Measurements from ENCODE around the gene FOXP1. TPM values are rescaled to one million over a fixed set of nuclear protein-coding genes. Genes with fewer than 3 reads are reported as not detected.

FOXP1 gene
- total RNA-seq, 1 donor from 2014 or later, result 195 TPM

DNA sequence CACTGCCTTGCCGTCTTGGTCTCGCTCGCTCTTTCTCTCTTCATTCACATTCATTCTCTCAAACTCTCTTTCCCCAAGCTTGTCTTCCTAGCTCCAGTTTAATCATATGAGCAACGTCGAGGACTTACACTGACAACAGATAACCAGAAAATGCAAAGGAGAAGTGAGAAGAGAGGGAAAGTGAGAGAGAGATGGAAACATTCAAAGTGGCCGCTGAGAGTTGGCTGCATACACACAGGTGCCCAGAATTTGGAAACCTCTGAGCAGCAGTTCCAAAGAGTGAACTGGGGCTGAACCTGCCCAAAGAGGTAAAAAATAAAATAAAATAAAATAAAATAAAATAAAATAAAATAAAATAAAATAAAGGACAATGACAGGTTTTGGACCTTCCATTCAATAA, 583.0 kb downstream of the FOXP1 start:
- H3K9me3 Mint-ChIP-seq (ENCODE audit: unreplicated experiment), result no peaks in the 10 kb centered on the region
- H3K36me3 Mint-ChIP-seq (ENCODE audit: unreplicated experiment), result peaks cover 31% of the 10 kb centered on the region
- no peak for DNase-seq (ENCODE audit: extremely low spot score, unreplicated experiment)
- no peak overlapping the region for H3K4me3 Mint-ChIP-seq (ENCODE audit: unreplicated experiment)
- no peaks in the 10 kb centered on the region for H3K27me3 Mint-ChIP-seq (ENCODE audit: unreplicated experiment)
- H3K4me1 Mint-ChIP-seq (ENCODE audit: unreplicated experiment), result peaks cover 77% of the 10 kb centered on the region
- TF ChIP-seq, protein P1, sequence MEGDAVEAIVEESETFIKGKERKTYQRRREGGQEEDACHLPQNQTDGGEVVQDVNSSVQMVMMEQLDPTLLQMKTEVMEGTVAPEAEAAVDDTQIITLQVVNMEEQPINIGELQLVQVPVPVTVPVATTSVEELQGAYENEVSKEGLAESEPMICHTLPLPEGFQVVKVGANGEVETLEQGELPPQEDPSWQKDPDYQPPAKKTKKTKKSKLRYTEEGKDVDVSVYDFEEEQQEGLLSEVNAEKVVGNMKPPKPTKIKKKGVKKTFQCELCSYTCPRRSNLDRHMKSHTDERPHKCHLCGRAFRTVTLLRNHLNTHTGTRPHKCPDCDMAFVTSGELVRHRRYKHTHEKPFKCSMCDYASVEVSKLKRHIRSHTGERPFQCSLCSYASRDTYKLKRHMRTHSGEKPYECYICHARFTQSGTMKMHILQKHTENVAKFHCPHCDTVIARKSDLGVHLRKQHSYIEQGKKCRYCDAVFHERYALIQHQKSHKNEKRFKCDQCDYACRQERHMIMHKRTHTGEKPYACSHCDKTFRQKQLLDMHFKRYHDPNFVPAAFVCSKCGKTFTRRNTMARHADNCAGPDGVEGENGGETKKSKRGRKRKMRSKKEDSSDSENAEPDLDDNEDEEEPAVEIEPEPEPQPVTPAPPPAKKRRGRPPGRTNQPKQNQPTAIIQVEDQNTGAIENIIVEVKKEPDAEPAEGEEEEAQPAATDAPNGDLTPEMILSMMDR (IDR thresholded peaks at IDR 0.05), result no peak
- peak overlapping the region; percentile 69 for H3K27ac Mint-ChIP-seq (ENCODE audit: unreplicated experiment)

DNA sequence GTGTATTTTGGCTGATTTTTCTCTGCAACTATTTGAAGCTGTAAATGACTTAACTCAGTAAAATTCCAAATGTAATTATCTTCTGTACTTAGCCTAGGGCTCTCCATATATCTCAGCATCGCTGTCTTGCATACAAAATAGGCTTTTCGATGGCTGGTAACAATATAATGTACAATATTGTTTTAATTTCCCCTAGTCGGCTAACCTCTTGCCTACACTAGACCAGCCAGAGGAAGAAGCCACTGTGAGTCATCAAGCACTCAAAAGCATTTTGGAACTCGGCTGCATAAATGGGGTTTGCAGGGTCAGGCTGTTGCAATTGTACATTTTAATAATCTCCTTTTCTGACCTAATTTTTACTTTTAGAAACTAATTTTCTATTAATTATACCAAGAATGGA, 583.8 kb downstream of the FOXP1 start:
- Mint-ChIP-seq H3K27me3 (ENCODE audit: unreplicated experiment) (no peaks in the 10 kb centered on the region), H3K4me1 (ENCODE audit: unreplicated experiment) (peaks cover 77% of the 10 kb centered on the region), H3K36me3 (ENCODE audit: unreplicated experiment) (peaks cover 37% of the 10 kb centered on the region), H3K4me3 (ENCODE audit: unreplicated experiment) (no peak overlapping the region), H3K9me3 (ENCODE audit: unreplicated experiment) (no peaks in the 10 kb centered on the region), H3K27ac (ENCODE audit: unreplicated experiment) (peak overlapping the region; percentile 81)
- TF ChIP-seq, protein P1 (IDR thresholded peaks at IDR 0.05), result no peak
- DNase-seq (ENCODE audit: extremely low spot score, unreplicated experiment), result no peak

DNA sequence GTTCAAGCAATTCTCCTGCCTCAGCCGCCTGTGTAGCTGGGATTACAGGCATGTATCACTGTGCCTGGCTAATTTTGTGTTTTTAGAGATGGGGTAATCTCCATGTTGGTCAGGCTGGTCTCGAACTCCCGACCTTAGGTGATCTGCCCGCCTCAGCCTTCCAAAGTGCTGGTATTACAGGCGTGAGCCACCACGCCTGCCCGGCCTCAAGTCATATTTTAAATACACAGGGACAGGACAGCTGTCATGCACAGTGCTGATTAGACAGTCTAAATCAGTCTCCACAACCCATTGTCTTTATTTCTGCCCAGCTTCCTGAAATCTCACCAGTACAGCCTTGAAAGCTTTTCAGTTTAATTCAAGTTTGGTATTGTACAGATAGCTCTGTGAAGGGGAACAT, 587.4 kb downstream of the FOXP1 start:
- Mint-ChIP-seq H3K4me1 (ENCODE audit: unreplicated experiment) (peaks cover 69% of the 10 kb centered on the region), H3K27ac (ENCODE audit: unreplicated experiment) (no peak overlapping the region), H3K9me3 (ENCODE audit: unreplicated experiment) (peaks cover 3% of the 10 kb centered on the region), H3K27me3 (ENCODE audit: unreplicated experiment) (no peaks in the 10 kb centered on the region), H3K36me3 (ENCODE audit: unreplicated experiment) (peaks cover 50% of the 10 kb centered on the region), H3K4me3 (ENCODE audit: unreplicated experiment) (no peak overlapping the region)
- DNase-seq (ENCODE audit: extremely low spot score, unreplicated experiment), result no peak
- TF ChIP-seq, protein P1 (IDR thresholded peaks at IDR 0.05), result no peak

DNA sequence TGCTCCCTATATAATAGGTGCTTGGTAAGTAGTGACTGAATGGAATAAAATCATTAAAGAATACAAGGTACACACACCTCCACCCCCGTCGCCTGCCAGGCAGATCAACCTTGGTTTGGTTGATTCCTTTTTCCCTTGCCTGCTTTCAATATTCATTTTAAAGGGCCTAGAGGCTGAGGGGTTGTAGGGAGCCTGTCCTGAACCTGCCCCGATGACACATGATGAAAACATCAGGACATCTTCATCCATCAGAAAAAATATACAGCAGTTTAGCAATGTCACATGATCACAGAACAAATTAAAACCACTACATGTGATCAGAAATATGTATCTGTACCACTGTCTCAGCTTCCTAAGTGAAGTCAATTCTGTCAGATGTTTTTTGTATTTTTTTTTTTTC, 588.9 kb downstream of the FOXP1 start:
- no peaks in the 10 kb centered on the region for H3K27me3 Mint-ChIP-seq (ENCODE audit: unreplicated experiment)
- peaks cover 53% of the 10 kb centered on the region for H3K36me3 Mint-ChIP-seq (ENCODE audit: unreplicated experiment)
- TF ChIP-seq, protein P1 (IDR thresholded peaks at IDR 0.05), result no peak
- H3K27ac Mint-ChIP-seq (ENCODE audit: unreplicated experiment), result peak overlapping the region; percentile 76
- DNase-seq (ENCODE audit: extremely low spot score, unreplicated experiment), result no peak
- peaks cover 5% of the 10 kb centered on the region for H3K9me3 Mint-ChIP-seq (ENCODE audit: unreplicated experiment)
- peaks cover 67% of the 10 kb centered on the region for H3K4me1 Mint-ChIP-seq (ENCODE audit: unreplicated experiment)
- no peak overlapping the region for H3K4me3 Mint-ChIP-seq (ENCODE audit: unreplicated experiment)

DNA sequence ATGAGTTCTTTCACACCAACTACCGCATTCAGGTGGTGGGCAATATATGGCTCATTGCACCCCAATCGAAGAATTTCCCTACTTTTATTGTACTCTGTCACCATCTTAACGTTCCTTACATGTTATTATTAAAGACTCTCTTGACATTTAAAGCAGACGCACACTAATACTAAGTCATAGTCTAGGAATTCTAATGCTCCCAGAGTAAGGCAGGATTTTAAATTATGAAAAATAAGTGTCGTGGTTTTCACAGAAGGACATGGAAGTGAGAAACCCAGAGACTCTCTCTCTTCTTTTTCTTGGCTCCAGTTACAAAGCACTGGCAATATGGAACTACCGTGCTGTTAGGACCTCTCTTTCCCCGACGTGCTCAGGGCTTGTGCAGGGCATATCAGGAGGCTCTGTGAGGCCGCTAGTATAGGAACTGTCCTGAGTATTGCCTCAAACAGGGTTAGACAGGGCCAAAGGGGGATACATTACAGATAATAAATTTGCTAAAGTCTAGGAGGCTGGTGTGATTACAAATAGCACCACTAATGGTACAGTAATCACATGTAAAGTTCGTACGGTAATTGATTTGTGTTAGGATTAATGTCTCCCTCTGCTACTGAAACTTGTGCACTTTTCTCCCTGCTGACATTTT, 590.8 kb downstream of the FOXP1 start:
- Mint-ChIP-seq H3K36me3 (ENCODE audit: unreplicated experiment) (peaks cover 46% of the 10 kb centered on the region), H3K27ac (ENCODE audit: unreplicated experiment) (peak overlapping the region; percentile 90), H3K4me1 (ENCODE audit: unreplicated experiment) (peaks cover 66% of the 10 kb centered on the region), H3K9me3 (ENCODE audit: unreplicated experiment) (peaks cover 5% of the 10 kb centered on the region), H3K27me3 (ENCODE audit: unreplicated experiment) (no peaks in the 10 kb centered on the region), H3K4me3 (ENCODE audit: unreplicated experiment) (no peak overlapping the region)
- TF ChIP-seq, protein P1 (IDR thresholded peaks at IDR 0.05), result no peak
- DNase-seq (ENCODE audit: extremely low spot score, unreplicated experiment), result no peak
